ENCODE data around the gene VOPP1.
A peak's percentile ranks its signal among the peaks of the same experiment; 100 is the strongest.

The VOPP1 gene

DNA sequence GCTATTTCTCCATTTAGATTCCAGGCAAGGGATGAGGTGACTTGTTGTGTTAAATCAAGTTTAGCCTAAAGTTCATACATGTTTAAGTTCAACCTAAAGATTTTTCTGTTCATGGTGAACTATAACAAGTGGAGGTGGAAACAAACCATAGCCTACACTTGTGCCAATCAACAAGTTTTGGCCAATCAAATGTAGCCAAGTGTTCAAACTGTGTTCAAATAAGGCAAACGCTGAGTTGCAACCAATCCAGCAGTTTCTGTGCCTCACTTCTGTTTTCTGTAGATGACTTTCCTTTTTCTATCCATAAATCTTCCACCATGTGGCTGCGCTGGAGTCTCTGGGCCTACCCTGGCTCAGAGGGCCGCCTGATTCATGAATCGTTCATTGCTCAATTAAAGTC is 4.5 kb upstream of the VOPP1 start:
- FAIRE-seq: no peak

DNA sequence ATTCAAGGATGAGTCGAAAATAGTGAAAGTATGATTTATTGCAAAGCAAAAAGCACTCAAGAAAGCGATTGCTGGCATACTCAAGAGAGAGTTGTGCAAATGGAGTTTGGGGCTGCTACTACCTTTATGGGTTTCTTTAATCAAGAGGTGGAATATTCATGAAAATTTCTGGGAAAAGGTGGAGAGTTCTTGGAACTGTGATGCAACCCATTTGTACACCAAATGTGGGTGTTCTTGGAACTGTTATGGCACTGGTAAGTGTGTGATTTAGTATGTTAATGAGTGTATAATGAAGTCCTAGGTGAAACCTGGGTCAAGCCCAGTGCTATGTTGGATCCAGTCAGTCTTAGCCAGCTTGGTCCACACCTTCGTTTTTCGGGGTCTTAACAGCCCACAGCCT is 3.4 kb upstream of the VOPP1 start:
- FAIRE-seq: no peak

DNA sequence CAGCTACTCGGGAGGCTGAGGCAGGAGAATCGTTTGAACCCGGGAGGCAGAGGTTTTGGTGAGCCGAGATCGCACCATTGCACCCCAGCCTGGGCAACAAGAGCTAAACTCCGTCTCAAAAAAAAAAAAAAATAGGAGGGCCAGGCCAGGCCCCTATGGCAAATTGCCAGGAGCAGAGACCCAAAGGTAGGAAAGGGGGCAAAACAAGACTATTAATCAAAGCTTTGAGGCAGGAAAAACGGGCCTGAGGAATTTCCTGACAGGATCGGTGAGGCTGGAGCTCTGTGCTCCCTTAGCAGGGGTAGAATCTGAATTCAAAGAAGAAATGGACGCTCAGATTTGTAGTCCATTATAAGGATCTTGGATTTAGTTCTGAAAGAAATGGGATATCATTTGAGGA is 2.8 kb upstream of the VOPP1 start:
- no peak for FAIRE-seq

DNA sequence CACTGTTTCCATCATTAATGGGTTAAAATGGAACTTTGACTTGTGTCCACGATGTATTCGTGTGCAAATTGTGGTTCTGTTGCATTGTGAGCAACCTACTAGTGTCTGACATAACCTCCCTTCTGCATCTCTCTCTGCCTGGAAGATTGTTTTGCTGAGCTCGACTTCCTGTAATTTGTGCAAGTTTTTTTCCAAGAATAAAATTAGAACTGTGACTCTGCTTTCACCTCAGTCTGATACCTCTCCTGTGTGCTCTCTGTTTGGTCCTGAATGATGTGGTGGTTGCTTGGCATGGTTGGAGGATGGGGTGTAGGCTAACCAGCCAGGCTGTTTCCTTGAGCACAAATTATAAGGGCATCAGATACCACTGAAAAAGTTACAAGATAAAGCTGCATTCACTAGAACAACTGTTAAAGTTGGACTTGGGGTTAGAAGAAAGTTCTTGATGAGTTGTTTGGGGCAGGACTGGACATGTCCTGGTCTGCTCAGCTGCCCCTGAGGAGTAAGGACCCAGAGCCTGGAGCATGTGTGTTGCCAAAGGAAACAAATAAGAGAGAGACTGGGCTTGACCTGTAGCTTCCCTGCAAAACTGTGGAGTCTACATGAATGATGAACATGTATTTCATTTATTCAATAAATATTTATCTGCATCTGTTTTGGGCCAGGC is 1.9 kb upstream of the VOPP1 start:
- peak; percentile 90 for FAIRE-seq

DNA sequence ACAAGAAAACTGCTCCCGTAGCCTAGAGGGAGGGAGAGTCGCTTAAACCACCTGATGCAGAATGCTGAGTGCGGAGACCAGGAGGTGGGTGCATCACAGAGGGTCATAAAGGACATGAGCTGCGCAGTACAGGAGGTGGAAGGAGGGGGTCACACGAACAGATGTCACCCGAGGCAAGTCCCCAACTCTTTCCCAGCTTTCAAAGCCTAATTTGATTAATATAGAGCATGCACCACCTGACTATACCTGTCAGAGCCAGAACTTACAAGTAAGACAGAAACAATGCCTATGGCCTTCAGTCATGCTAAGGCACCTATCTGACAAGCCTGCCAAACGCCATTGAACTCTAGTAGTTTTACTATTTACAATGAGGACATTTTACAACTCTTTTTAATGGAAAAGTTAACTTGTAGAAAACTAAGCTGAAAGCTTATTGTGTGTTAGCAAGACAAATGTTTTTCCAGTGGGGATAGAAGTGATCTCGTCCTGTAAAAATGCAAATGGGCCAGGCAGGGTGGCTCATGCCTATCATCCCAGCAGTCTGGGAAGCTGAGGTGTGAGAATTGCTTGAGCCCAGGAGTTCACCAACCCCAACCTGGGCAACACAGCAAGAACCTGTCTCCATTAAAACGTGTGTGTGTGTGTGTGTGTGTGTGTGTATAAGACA is 1.1 kb upstream of the VOPP1 start:
- no peak for FAIRE-seq

DNA sequence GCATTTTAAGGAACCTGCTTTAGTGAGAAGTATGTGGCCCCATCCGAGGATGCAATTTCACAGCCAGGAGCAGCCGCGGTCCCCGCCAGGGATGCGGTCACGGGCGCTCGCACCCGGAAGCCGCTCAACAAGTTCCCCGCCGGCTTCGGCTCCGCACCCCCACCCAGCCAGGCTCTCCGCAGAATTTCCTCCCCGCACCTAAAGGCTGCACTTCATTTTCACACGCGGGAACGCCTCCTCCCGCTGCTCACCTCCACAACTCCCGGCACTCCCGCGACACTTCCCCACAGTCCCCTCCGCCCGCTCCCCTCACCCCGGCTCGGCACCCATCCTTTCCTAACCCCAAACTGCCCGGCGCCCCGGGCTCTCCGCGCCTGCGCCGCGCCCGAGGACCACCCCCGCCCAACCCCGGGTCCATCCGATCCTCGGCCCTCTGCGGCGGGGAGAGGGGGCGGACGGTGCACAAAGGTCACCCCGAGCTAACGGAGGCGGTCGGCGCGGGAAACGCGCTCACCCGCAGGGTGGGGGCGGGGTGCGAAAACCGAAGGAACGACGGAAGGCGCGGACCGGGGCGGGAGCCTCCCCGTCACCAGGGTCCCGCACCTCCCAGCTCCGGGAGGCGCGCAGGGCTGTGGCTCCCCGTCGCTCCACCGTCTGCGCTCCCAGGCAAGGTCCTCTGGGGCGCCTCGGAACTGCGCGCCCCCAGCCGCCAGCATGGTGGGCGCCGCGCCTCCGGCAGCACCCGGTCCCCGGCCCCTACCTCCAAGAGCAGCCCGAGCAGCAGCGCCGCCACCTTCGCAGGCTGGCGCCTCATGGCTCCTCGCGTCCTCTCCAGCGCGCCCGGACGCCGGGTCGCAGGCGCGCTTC is 558 bp downstream of the VOPP1 start:
- no peak for FAIRE-seq

DNA sequence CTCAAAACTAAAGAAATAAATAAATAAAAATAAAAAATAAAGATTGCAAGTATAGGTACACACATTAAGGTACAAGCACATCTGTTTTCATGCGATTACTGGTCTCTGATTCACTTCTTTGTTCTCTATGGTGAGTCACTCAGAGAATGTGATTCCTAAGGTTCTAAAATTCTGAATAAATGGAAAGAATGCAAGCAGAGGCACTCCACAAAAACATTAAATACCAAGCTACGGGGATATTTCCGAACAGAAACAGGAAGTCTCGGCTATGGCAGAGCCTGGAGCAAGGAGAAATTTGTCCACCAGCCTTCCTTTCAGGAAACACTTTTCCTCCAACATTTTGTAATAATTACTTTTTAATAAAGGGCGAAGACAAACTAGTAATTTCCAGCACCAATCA is 1.4 kb downstream of the VOPP1 start:
- no peak for FAIRE-seq

DNA sequence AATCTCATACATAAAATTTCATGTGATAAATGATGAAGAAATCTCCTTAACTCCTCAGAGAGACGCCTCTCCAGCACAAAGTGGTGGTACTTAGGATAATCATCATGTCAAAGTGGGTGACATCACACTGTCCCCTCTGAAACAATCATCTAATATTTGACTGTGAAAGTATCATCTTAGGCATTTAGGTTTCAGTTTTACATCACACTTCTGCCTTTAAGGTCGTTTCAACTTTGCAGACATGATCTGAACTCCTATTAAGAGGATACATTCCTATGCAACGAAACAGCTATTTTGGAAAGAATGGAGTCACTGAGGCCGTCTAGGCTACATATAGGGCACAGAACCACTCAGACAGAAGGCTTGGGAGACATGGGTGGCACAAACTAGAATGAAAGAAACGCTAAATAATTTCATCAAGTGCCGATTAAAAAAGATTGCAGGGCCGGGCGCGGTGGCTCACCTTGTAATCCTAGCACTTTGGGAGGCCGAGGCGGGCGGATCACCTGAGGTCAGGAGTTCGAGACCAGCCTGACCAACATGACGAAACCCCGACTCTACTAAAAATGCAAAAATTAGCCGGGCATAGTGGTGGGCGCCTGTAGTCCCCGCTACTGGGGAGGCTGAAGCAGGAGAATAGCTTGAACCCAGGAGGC is 2.0 kb downstream of the VOPP1 start:
- FAIRE-seq: no peak

DNA sequence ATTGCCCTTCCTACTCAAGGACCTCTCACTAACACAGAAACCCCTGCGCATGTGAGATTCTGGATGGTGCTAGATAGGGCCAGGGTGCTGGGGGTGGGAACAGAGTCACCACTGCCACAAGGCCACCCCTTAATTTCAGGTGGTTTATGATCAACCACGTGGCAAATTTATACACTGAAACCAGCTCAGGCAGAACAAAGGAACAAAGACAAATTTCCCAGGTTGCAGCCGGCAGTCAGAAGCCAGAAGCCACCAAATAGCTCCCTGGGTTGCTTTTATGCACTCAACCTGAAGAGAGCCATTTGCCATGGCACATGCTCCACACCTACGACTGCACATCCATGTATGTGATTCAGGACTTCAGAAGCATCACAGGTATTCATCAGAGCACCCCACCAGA is 2.5 kb downstream of the VOPP1 start:
- no peak for FAIRE-seq

DNA sequence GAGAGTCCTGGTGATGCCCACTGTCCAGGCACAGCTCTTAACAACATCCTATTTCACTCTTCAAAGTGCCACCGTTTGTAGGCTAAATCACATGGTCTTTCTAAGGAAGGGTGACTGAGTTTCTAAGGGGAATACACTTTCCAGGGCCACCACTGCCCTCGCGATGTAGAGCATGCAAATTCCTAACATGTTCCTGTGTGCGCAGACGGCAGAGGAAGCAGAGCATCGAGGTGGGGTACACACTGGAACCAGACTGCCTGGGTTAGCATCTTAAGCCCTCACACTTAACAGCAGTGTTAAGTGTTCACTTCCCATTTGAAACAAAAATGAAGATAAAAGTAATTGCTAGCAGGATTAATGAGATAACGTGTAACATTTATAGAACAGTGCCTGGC is 3.0 kb downstream of the VOPP1 start:
- no peak for FAIRE-seq

DNA sequence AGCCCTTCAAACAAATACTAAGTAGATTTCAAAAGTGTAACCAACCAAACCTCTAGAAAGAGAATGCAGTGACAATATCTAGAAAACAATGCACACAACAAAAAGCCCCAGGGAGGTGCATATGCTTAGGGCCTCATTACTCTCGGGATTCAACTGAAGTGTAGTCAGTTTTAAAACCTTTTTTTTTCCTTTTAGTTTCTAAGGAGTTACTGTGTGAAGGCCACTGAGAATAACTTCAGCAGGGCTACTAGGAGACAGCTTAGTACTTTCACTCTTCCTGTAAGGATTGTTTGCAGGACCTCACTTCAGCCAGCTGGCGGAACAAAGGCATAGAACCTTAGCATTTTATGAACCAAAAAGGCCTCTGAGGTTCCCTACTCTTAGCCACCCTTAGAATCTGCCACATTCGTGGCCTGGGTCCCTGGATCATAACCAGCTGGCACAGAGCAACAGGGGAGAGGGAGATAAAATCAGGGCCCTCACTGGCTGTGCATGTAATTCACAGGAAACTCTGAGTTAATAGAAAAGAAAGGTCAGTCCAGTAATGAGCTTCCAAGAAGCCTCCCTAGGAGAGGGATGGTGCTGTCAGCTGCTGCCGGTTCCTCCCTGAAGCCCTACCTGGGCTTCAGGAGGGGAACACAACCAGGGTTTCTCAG is 3.6 kb downstream of the VOPP1 start:
- no peak for FAIRE-seq

DNA sequence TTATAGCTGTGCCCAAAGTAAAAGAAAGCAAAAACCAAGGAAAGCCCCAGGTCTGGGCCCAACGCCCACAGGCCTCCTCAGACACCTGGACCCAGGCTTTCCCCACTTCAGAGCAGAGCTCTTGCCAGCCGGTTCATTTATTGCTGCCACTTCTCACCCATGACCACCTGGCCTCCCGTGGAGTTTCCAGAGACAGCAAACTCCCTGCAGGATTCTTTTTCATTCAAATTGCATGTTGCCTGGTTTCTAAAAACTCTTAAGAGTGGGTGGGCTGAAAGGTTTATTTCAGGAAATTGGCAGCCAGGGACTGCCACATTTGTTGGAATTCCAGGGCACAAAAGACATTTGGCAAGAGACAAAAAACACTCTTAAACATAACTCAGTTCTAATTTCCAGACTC is 4.7 kb downstream of the VOPP1 start:
- no peak for FAIRE-seq

DNA sequence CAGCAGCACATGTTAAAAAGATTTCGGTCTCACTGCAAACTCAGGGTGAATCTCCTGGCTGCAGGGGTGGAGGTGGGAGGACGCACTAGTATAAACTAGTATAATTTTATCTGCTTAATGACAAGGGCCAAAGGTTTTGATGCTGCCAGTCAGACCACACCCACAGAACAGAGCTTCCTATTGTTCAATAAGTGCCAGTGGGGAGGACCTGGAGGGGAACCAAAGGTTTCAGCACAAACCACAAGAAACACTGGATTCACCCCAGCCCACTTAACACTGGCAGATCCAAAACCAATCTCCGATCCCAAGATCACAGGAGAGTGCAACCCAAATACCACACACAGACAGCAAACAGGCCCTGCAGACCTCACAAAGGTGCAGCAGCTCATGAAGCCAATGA is 6.6 kb downstream of the VOPP1 start:
- no peak for FAIRE-seq

DNA sequence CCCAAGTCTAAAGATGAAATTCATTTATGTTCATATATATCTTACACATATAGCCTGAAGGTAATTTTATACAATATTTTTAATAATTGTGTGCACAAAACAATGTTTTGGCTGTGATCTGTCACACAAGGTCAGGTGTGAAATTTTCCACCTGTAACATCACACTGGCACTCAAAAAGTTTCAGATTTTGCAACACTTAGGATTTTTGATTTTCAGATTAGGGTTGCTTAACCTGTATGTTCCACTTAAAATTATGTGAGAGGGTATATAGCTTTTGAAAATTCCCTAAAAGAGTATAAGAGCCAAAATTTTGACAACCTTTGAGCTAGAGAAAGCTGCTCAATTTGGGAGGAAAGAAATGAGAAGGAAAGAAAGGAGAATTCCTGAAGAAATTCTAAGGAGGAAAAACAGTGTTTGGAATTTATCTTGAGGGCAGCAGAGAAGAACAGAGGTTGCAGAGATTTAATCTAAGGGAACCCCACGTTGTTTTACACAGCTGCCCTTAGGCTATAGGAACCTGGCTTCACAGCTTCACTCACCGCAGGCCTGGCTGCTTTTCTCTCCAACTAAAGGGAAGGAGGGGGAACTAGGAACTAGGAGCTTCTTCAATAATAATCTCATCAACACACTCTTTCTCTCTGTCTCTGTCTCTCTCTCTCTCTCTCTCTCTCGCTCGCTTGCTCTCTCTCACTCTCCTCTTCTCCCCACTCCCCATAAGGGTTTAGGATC is 8.5 kb downstream of the VOPP1 start:
- FAIRE-seq: no peak

DNA sequence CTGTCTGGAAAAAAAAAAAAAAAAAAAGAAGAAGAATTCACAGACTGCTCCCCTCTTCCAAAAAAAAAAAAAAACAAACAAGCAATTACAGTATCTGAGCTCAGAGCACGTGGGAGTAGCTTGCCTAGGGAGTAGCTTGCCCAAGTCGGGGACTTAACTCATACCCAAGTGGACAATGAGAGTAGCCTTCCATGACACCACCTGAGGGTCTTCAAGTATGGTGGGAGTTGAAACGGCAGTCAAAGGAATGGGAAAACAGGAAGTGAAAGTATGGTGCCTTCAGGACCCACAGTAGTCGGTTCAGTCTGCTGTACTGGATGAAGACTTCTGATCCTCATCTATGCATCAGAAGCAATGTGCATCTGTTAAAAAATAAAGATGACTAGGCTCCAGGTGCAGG is 10.6 kb downstream of the VOPP1 start:
- FAIRE-seq: no peak

DNA sequence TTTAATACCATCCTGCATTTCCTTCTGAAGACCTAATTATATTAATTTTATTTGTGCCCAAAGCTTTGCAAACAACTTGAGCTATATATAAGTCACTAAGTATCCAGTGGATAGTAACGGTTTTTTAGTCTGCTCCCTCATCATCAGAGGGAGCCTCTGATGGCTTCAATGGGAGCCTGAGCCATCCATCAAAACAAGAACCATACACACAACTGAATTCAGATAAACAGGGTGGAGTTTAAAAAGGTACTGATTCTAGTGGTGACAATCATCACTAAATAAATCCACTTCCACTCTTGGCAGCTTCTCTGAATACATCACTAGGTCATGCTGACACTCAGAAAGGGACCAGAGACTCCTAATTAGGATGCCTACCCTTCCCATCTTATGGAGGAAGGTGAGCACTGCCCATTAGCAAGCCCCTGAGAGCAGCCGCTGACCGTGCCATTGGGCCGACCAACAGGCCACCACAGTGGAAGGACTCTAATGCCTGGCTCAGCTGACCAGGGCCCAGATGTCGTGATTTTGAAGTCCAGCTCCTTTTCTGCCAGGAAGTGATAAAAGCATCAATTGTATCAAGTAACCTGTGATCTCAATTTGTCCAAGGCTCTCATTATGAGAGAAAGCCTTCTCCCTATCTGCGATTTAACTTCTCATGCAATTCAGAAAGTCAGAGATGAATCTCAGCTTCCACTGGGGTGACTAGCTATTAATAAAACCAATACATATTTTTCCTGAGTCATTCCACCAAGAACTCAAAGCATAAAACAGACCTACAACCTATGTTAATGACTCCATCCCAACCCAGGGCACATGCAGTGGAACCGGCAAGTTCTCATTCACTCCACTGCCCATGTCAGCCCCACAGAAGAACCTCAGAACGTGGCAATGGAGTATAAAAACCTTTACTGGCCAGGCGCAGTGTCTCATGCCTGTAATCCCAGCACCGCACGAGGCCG is 13.1 kb downstream of the VOPP1 start:
- no peak for FAIRE-seq

DNA sequence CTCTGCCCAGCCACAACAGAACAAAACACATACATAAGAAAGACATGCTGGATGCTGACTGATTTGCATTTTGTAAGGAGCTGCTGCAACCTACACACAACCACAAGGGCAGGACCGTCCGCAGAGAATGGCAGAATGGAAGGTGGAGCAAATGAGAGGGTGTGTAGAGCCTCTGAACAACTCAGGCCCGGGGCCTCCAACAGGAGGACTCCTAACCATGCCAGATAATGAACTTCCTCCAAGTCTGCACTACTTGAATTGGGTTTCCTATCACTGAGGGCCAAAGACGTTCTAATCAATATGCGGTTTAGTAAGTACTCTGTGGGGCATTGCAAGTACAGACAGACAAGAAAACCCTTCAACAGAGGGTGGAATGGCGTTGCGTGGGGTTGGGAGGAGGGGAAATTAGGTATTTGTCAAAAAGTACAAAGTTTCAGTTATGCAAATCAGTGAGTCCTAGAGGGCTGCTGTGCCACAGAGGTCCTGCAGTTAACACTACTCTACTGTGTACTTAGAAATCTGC is 14.6 kb downstream of the VOPP1 start:
- no peak for FAIRE-seq

DNA sequence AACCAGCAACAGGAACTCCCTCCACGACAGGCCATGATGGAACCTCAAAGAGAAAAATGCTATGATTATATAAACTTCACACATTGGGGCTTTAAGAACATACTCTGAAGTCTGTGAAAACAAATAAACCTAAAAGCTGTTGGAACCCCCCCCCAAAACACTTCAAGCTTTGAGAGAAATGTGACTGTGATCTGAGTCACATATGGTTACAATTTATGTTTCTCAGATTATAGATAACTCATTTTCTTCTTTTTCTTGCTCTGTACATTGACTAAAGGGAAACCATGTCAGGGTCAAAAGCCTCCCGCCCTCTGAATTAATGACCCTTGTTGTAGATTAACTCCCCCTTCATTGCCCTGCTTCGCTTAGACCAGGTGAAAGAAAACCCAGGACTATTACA is 15.8 kb downstream of the VOPP1 start:
- no peak for FAIRE-seq

DNA sequence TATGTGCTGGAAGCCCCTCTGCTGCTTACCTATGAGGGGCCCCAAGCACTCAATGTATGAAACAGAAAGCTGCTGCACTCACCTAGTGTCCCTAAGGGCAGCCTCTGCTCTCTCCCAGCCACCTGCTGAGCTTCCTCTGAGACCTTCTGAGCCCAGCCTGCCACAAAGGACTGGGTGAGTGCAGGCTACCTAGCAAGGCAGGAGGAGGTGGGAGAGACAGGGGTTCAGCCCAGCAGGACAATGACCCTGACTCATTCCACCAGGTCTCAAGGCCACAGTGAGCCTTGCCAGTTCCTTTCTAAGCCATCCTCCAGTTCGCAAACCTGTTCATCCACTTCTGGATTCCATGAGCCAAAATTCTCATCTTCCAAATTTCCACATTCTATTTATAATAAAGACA is 16.3 kb downstream of the VOPP1 start:
- FAIRE-seq: no peak

DNA sequence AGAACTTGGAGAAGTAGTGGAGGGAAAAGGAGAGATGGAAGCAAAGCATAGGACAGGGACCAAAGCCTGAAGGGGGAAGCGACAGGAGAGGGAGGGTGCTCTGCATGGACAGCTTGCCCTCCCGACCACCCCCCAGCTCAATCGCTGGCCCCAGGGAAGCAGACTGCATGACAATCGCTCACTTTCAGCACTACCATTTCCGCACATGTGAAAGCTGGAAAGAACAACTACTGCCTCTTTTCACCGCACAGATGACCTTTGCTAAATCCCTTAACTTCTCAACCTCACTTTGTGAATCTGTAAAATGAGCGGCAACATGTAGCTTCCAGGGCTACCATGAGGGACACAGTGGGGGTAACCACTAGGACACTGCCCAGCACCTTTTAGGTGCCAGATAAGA is 17.1 kb downstream of the VOPP1 start:
- FAIRE-seq: no peak

DNA sequence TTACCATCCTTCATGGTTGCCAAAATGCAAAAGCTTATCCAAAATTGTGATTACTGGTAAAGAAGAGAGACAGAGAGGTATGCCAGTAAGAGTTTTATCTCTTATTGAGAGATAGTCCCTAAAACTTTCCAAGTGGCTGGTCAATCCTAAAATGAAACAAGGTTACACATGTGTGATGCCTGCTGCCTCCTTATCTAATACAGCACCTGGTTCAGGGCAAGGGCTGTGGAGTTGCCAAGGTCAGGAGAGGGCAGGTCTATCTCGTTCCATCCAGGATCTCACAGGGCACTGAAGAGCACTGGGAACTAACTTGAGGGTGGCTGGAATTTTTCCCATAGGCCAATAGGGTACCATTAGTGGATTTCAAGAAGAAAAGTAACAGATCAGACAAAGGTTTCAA is 18.3 kb downstream of the VOPP1 start:
- no peak for FAIRE-seq

Data from islet of Langerhans (tissue), 1 donor.